ENCODE results near the gene CAPS2. TPM values are rescaled to one million over a fixed set of nuclear protein-coding genes. Genes with fewer than 3 reads are reported as not detected.

The CAPS2 gene
- total and polyA plus RNA-seq, 9 of the 15 experiments (the other 6 are each of a cell fraction or from before 2014, with no cell fraction given), result 0.10 to 0.82 (median 0.47) TPM; not detected in 1

- FAIRE-seq (no peak), DNase-seq (ENCODE audit: extremely low read depth in 1 of 4, low spot score in 3 of 4) (no peak), ATAC-seq (no peak)
- Histone ChIP-seq H3K27me3 (ENCODE audit: control insufficient read depth in 2 of 2, insufficient read depth in 2 of 2, low read length in 2 of 2) (no peaks in the 10 kb centered on the region), H3K9ac (ENCODE audit: insufficient read depth in 1 of 2, low read depth in 2 of 2, low read length in 2 of 2) (no peak overlapping the region), H3K4me1 (replicated peaks in 1 of 2; ENCODE audit: control insufficient read depth in 2 of 2, insufficient read depth in 2 of 2, low read length in 2 of 2) (no peaks in the 10 kb centered on the region), H2AFZ (ENCODE audit: low read depth, low read length) (no peak overlapping the region), H3K36me3 (ENCODE audit: control insufficient read depth, insufficient read depth, low read length) (no peaks in the 10 kb centered on the region), H3K4me2 (ENCODE audit: insufficient read depth, low read length) (no peak overlapping the region), H3K9me3 (replicated peaks; ENCODE audit: control insufficient read depth, insufficient read depth, low read depth, low read length) (no peaks in the 10 kb centered on the region), H3K27ac (ENCODE audit: extremely low read depth, low read depth, low read length) (no peak overlapping the region), H3K79me2 (ENCODE audit: control insufficient read depth, insufficient read depth, low read length) (no peaks in the 10 kb centered on the region), H4K20me1 (replicated peaks; ENCODE audit: control insufficient read depth, insufficient read depth, low read length) (no peaks in the 10 kb centered on the region), H3K4me3 (no peak overlapping the region), H3K9me1 (ENCODE audit: control insufficient read depth, insufficient read depth, low read length) (no peaks in the 10 kb centered on the region)
- TF ChIP-seq ARHGAP35 (IDR thresholded peaks at IDR 0.05; ENCODE audit: partially characterized antibody), result no peak
- ChIA-PET CTCF (ENCODE audit: low intra/inter-chr PET ratio) (no interaction called here), POLR2A (no interaction called here)
- intact Hi-C loops (cut with micrococcal nuclease), result no loop called here
- in situ Hi-C loops (cut with MboI), result no loop called here
- 0% methylated on average over 1 of the region's 3 CpGs for WGBS (ENCODE audit: insufficient coverage, low coverage, missing lambda C conversion rate)
- no TSS peak for BruUV-seq (replicated peaks)
Observed at GRCh38 chr12:75311369-75311768, 18.8 kb downstream of the CAPS2 start.

- Histone ChIP-seq H3K36me3 (ENCODE audit: control insufficient read depth, insufficient read depth, low read length) (no peaks in the 10 kb centered on the region), H3K9me3 (replicated peaks; ENCODE audit: control insufficient read depth, insufficient read depth, low read depth, low read length) (no peaks in the 10 kb centered on the region), H3K4me3 (no peak overlapping the region), H3K27ac (ENCODE audit: extremely low read depth, low read depth, low read length) (no peak overlapping the region), H3K79me2 (ENCODE audit: control insufficient read depth, insufficient read depth, low read length) (no peaks in the 10 kb centered on the region), H3K4me1 (replicated peaks in 1 of 2; ENCODE audit: control insufficient read depth in 2 of 2, insufficient read depth in 2 of 2, low read length in 2 of 2) (peaks cover 0 to 7% of the 10 kb centered on the region in 2 experiments; a peak in 1 of 5 replicates), H4K20me1 (replicated peaks; ENCODE audit: control insufficient read depth, insufficient read depth, low read length) (no peaks in the 10 kb centered on the region), H3K4me2 (ENCODE audit: insufficient read depth, low read length) (no peak overlapping the region), H3K9me1 (ENCODE audit: control insufficient read depth, insufficient read depth, low read length) (no peaks in the 10 kb centered on the region), H2AFZ (ENCODE audit: low read depth, low read length) (no peak overlapping the region), H3K27me3 (ENCODE audit: control insufficient read depth in 2 of 2, insufficient read depth in 2 of 2, low read length in 2 of 2) (no peaks in the 10 kb centered on the region), H3K9ac (ENCODE audit: insufficient read depth in 1 of 2, low read depth in 2 of 2, low read length in 2 of 2) (no peak overlapping the region)
- in situ Hi-C loops (cut with MboI) (no loop called here), intact Hi-C loops (cut with micrococcal nuclease) (no loop called here)
- FAIRE-seq, result no peak
- POLR2A ChIA-PET, result interaction anchor here (0.6 kb wide), 1 partner anchor 1087 kb away, joined by 3 read pairs; no protein-coding TSS in a partner anchor
- ATAC-seq, result no peak
- CTCF ChIA-PET (ENCODE audit: low intra/inter-chr PET ratio), result no interaction called here
- TF ChIP-seq PHB2 (IDR thresholded peaks at IDR 0.05; ENCODE audit: low read depth) (no peak), CEBPG (CRISPR knock-in tag; IDR thresholded peaks at IDR 0.05) (no peak), CEBPG (tag; conservative IDR thresholded peaks at IDR 0.05 in 1 of 2, IDR thresholded peaks at IDR 0.05 in 1 of 2) (peak; percentile 18 to 35; a peak in 1 of 4 replicates)
- BruUV-seq (replicated peaks), result no TSS peak
- no peak for DNase-seq (ENCODE audit: extremely low read depth in 1 of 4, low spot score in 3 of 4)
- 0% methylated on average over 2 of the region's 2 CpGs for WGBS (ENCODE audit: insufficient coverage, low coverage, missing lambda C conversion rate)
Observed at GRCh38 chr12:75308279-75308678, 21.8 kb downstream of the CAPS2 start.
